Sigmoid colon (tissue), 4 donors: Measurements from ENCODE around the gene TGFB3.

Experiments used
- CTCF ChIP-seq, 4 experiments: fragments of 450-650 bp in 3 of 4; fragments of 200-600 bp in 1 of 4; IDR thresholded peaks; one replicate each; pipeline ENCODE4 v1.5.1; 2016 to 2019; ENCODE audit warnings: antibody characterized with exemption in 4 of 4, mild to moderate bottlenecking in 3 of 4, moderate library complexity in 2 of 4
- EP300 ChIP-seq, 4 donors: sonication (generic); formaldehyde crosslinking; IDR thresholded peaks; one replicate each; pipeline ENCODE4 v1.6.1; 2017; ENCODE audit warnings: antibody characterized with exemption in 4 of 4
- POLR2A ChIP-seq, 2 donors: fragments of 450-650 bp; IDR thresholded peaks; one replicate each; pipeline ENCODE4 v1.6.1; 2016; ENCODE audit warnings: antibody characterized with exemption in 2 of 2, mild to moderate bottlenecking in 2 of 2, moderate library complexity in 2 of 2

- no peak for TF ChIP-seq CTCF (IDR thresholded peaks at IDR 0.05)
- no peak for TF ChIP-seq EP300 (IDR thresholded peaks at IDR 0.05)
- no peak for TF ChIP-seq POLR2A (IDR thresholded peaks at IDR 0.05)
Measured at GRCh38 chr14:75990297-75990696, 8.5 kb upstream of the TGFB3 start.
